Aorta (tissue), 5 donors: ENCODE data around the gene TEX10. TPM values are rescaled to one million over a fixed set of nuclear protein-coding genes. Genes with fewer than 3 reads are reported as not detected.
"Not testable (repeated sequence)": the region's sequence is repeated elsewhere in the genome, so short reads cannot be mapped to it uniquely, and the experiment has no call there.

Experiments
- ATAC-seq: fragments of 200-7000 bp; cut with Tn5 transposase; one replicate; pipeline ENCODE4 v1.9.1; 2022; ENCODE audit warnings: moderate library complexity; ENCODE audit not compliant: low FRiP score
- DNase-seq, 2 donors: peaks; one replicate each; pipeline ENCODE4 v3.0.0-alpha.2; 2020
- H3K27ac ChIP-seq, 2 donors: one replicate each; pipeline ENCODE4 v1.5.1; 2013; ENCODE audit warnings: low read length in 2 of 2, mild to moderate bottlenecking in 2 of 2, moderate library complexity in 2 of 2, control low read depth in 1 of 2, inconsistent platforms in 1 of 2, low read depth in 1 of 2
- H3K27me3 ChIP-seq, 2 donors: one replicate each; pipeline ENCODE4 v1.6.1; 2013; ENCODE audit warnings: control low read depth in 1 of 2, low read length in 1 of 2, mild to moderate bottlenecking in 1 of 2, moderate library complexity in 1 of 2; ENCODE audit not compliant: insufficient read depth in 2 of 2, control insufficient read depth in 1 of 2
- H3K36me3 ChIP-seq, 2 donors: one replicate each; pipeline ENCODE4 v1.6.1; 2013; ENCODE audit warnings: control low read depth in 1 of 2, low read length in 1 of 2, mild to moderate bottlenecking in 1 of 2; ENCODE audit not compliant: insufficient read depth in 2 of 2, control insufficient read depth in 1 of 2
- H3K4me1 ChIP-seq, 2 donors: one replicate each; pipeline ENCODE4 v1.6.1; 2013; ENCODE audit warnings: low read length in 2 of 2, control low read depth in 1 of 2, mild to moderate bottlenecking in 1 of 2, moderate library complexity in 1 of 2; ENCODE audit not compliant: insufficient read depth in 2 of 2, control insufficient read depth in 1 of 2
- H3K4me3 ChIP-seq, 2 donors: one replicate each; pipeline ENCODE4 v1.5.1; 2013; ENCODE audit warnings: low read length in 2 of 2, control low read depth in 1 of 2, mild to moderate bottlenecking in 1 of 2
- H3K9me3 ChIP-seq: one replicate; pipeline ENCODE4 v1.6.1; 2013; ENCODE audit warnings: mild to moderate bottlenecking, low read length; ENCODE audit not compliant: control insufficient read depth
- WGBS, 2 donors: extraction: QIAGEN DNeasy Blood & Tissue Kit; methylation state at CpG; one replicate each; pipeline ENCODE4 v1.1.7; 2013; 5-methylcytosine and 5-hydroxymethylcytosine counted together
- intact Hi-C, 2 donors: fragments of 100-400 bp; cut with DNase I; formaldehyde crosslinking; loops; one replicate each; pipeline versions ENCODE4 v1.14.2 to v1.15.0; 2022
- long read RNA-seq, 2 donors: library from polyadenylated mRNA; unstranded; transcript quantifications; one replicate each; pipeline ENCODE4 v2.0.0, GENCODE V29; 2020 to 2021
- polyA plus RNA-seq, 2 donors: library from polyadenylated mRNA; stranded (reverse); fragments of 200-250 nt; gene quantifications; one replicate each; pipeline ENCODE4 v1.2.3, GENCODE V29; 2013
- total RNA-seq, 2 donors: library from RNA; stranded (reverse); fragmentation: NEBNext Ultra II Directional; extraction: Animal tissue kit (Norgen Biotek cat#: 25700); gene quantifications; one replicate each; pipeline ENCODE4 v1.2.1, GENCODE V29; 2021
- donor health status: healthy with polysubstance abuse.
- donor health status: Bipolar disorder and iron deficiency.
- donor health status: DM: no; HTN: no; CAD: no.
- donor health status: DM: no; HTN: no; CAD: no.
- donor health status: DM: yes; HTN: yes; CAD: no.

Gene TEX10
- 10 to 100 TPM; 10.6 to 12.9 TPM for total RNA-seq
- 1 to 10 TPM; 3.4 to 6.9 TPM for polyA plus RNA-seq
- long read RNA-seq, donor 1, transcript TEX10-201 (15 exons, 3,074 nt): major isoform, 6 of 27 reads
- long read RNA-seq, donor 1, partial matches to known transcripts: 7 of 27 reads
- long read RNA-seq, donor 1, other reads (novel, unspliced or antisense): 14 of 27 reads
- long read RNA-seq, donor 2, full-length matches to known transcripts: 2 of 6 reads
- long read RNA-seq, donor 2, partial matches to known transcripts: 0 of 6 reads
- long read RNA-seq, donor 2, other reads (novel, unspliced or antisense): 4 of 6 reads

- Histone ChIP-seq H3K27ac (peak within 1 kb of the TSS in 1 of 2 donors; percentile 6), H3K4me3 (peak within 1 kb of the TSS; percentile 82 to 83), H3K27me3 (no peaks in the 10 kb centered on the region), H3K9me3 (no peaks in the 10 kb centered on the region), H3K4me1 (peaks cover 2 to 5% of the 10 kb centered on the region in 2 donors), H3K36me3 (no peaks in the 10 kb centered on the region)
- intact Hi-C loops: loop anchor here (5.0 to 10.0 kb wide), 6 partner anchors 59 to 1042 kb away; partner anchors contain the start of genes MRPL50 (in 1 of the 2), MSANTD3 (in 1 of the 2) and ZNF189 (in 1 of the 2)
- DNase-seq (peak; percentile 93 to 96), ATAC-seq (peak; percentile 98)
- 0% methylated on average over 53 of the region's 53 CpGs for WGBS, 2 donors
These were observed at the start of gene TEX10 for GRCh38 chr9:100352727-100353505. Gene TEX10 (minus strand): TSS chr9:100352942. CDS start chr9:100349363, 3,579 bp downstream.

- H3K9me3 ChIP-seq: no peaks in the 10 kb centered on the region
- no peak overlapping the region for H3K27ac ChIP-seq
- no peak for ATAC-seq
- H3K36me3 ChIP-seq: no peaks in the 10 kb centered on the region
- no peaks in the 10 kb centered on the region for H3K27me3 ChIP-seq
- H3K4me1 ChIP-seq: no peaks in the 10 kb centered on the region
- intact Hi-C loops: no loop called here
- no peak for DNase-seq
- no peak overlapping the region for H3K4me3 ChIP-seq
- WGBS, 2 donors: 91 to 100% methylated on average over 1 of the region's 1 CpG
These were observed 48.3 kb upstream of the TEX10 start for GRCh38 chr9:100401042-100401441.

- Histone ChIP-seq H3K9me3 (no peaks in the 10 kb centered on the region), H3K27ac (no peak overlapping the region), H3K27me3 (no peaks in the 10 kb centered on the region), H3K4me3 (no peak overlapping the region), H3K4me1 (no peaks in the 10 kb centered on the region), H3K36me3 (no peaks in the 10 kb centered on the region)
- no peak for ATAC-seq
- intact Hi-C loops: no loop called here
- 77 to 82% methylated on average over 3 of the region's 3 CpGs for WGBS, 2 donors
- DNase-seq: no peak
These were observed 45.0 kb upstream of the TEX10 start for GRCh38 chr9:100397529-100398266.

GRCh38 chr9:100396769-100397168, 44.0 kb upstream of the TEX10 start:
- intact Hi-C loops: no loop called here
- Histone ChIP-seq H3K4me3 (no peak overlapping the region), H3K36me3 (no peaks in the 10 kb centered on the region)

GRCh38 chr9:100394816-100395215, 42.1 kb upstream of the TEX10 start:
- Histone ChIP-seq H3K36me3 (no peaks in the 10 kb centered on the region), H3K27me3 (no peaks in the 10 kb centered on the region), H3K4me3 (no peak overlapping the region), H3K9me3 (no peaks in the 10 kb centered on the region), H3K27ac (no peak overlapping the region), H3K4me1 (no peaks in the 10 kb centered on the region)
- ATAC-seq (no peak), DNase-seq (no peak)
- 84% methylated on average over 2 of the region's 2 CpGs for WGBS, 2 donors
- intact Hi-C loops: no loop called here

More at GRCh38 chr9:100396769-100397168, 44.0 kb upstream of the TEX10 start:
- ATAC-seq (no peak), DNase-seq (no peak)
- H3K27me3 ChIP-seq: no peaks in the 10 kb centered on the region
- H3K9me3 ChIP-seq: no peaks in the 10 kb centered on the region
- 92 to 97% methylated on average over 9 of the region's 9 CpGs for WGBS, 2 donors
- no peak overlapping the region for H3K27ac ChIP-seq
- H3K4me1 ChIP-seq: no peaks in the 10 kb centered on the region

- Histone ChIP-seq H3K36me3 (no peaks in the 10 kb centered on the region), H3K27ac (no peak overlapping the region), H3K4me3 (no peak overlapping the region), H3K4me1 (no peaks in the 10 kb centered on the region), H3K9me3 (no peaks in the 10 kb centered on the region), H3K27me3 (no peaks in the 10 kb centered on the region)
- ATAC-seq: no peak
- DNase-seq: no peak
- intact Hi-C loops: no loop called here
These were observed 41.4 kb upstream of the TEX10 start for GRCh38 chr9:100394032-100394695.

GRCh38 chr9:100392989-100393388, 40.2 kb upstream of the TEX10 start:
- ATAC-seq, H3K9me3 ChIP-seq, H3K27me3 ChIP-seq, DNase-seq, H3K4me3 ChIP-seq, intact Hi-C loops, H3K36me3 ChIP-seq, H3K4me1 ChIP-seq, H3K27ac ChIP-seq: not testable (repeated sequence)
- 95 to 98% methylated on average over 21 of the region's 21 CpGs for WGBS, 2 donors

GRCh38 chr9:100379862-100380261, 27.1 kb upstream of the TEX10 start:
- no peaks in the 10 kb centered on the region for H3K4me1 ChIP-seq
- no peaks in the 10 kb centered on the region for H3K36me3 ChIP-seq
- no peak overlapping the region for H3K4me3 ChIP-seq
- intact Hi-C loops: no loop called here
- H3K9me3 ChIP-seq: peaks cover 3% of the 10 kb centered on the region
- DNase-seq (no peak), ATAC-seq (no peak)
- no peaks in the 10 kb centered on the region for H3K27me3 ChIP-seq
- no peak overlapping the region for H3K27ac ChIP-seq
- WGBS, 2 donors: 72 to 73% methylated on average over 4 of the region's 4 CpGs
